ENCODE data around the gene SRPK2.

DNA sequence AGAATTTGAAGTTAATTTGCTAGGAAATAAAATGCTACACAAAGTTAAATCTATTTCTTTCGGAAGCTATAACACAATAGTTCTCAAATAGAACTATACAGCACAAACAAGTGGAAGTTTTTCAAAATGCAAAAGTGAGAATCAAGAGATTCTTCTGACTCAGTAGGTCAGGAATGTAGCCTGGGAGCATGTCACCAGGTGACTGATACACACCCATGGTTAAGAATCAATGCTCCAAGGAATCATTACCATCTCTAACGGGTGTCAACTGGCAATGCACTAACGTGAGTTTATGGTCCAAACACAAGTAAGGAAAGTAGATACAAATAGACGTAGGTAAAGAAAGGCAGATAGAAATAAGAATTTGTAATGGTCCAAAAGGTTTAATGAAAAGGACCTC is 170.5 kb downstream of the SRPK2 start:
- TF ChIP-seq, protein P1, sequence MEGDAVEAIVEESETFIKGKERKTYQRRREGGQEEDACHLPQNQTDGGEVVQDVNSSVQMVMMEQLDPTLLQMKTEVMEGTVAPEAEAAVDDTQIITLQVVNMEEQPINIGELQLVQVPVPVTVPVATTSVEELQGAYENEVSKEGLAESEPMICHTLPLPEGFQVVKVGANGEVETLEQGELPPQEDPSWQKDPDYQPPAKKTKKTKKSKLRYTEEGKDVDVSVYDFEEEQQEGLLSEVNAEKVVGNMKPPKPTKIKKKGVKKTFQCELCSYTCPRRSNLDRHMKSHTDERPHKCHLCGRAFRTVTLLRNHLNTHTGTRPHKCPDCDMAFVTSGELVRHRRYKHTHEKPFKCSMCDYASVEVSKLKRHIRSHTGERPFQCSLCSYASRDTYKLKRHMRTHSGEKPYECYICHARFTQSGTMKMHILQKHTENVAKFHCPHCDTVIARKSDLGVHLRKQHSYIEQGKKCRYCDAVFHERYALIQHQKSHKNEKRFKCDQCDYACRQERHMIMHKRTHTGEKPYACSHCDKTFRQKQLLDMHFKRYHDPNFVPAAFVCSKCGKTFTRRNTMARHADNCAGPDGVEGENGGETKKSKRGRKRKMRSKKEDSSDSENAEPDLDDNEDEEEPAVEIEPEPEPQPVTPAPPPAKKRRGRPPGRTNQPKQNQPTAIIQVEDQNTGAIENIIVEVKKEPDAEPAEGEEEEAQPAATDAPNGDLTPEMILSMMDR (IDR thresholded peaks at IDR 0.05; ENCODE audit: low read depth, low read length): no peak
- no peak for TF ChIP-seq POLR2A (IDR thresholded peaks at IDR 0.05; ENCODE audit: extremely low read depth, insufficient read length)

Measured in NB4 (cell line).